Hematopoietic multipotent progenitor cell treated with erythropoietin and hydrocortisone succinate and interleukin-3 and kit ligand, for 17 days (in vitro differentiated cells): ENCODE results near the gene TUBAL3.
"Not testable (repeated sequence)": the region's sequence is repeated elsewhere in the genome, so short reads cannot be mapped to it uniquely, and the experiment has no call there.

ENCODE experiments used
- DNase-seq: peaks from one replicate; pipeline ENCODE4 v3.0.0-alpha.2; 2015; ENCODE audit warnings: low spot score

Gene TUBAL3

DNA sequence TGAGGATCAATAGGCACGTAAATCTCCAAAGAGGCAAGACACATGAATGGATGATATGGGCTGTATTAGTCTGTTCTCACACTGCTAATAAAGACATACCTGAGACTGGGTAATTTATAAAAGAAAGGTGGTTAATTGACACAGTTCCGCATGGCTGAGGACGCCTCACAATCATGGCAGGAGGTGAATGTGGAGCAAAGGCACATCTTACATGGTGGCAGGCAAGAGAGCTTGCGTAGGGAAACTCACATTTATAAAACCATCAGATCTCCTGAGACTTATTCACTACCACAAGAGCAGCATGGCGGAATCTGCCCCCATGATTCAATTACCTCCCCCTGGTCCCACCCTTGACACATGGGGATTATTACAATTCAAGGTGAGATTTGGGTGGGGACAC, 25.4 kb downstream of the TUBAL3 start:
- DNase-seq = not testable (repeated sequence)

DNA sequence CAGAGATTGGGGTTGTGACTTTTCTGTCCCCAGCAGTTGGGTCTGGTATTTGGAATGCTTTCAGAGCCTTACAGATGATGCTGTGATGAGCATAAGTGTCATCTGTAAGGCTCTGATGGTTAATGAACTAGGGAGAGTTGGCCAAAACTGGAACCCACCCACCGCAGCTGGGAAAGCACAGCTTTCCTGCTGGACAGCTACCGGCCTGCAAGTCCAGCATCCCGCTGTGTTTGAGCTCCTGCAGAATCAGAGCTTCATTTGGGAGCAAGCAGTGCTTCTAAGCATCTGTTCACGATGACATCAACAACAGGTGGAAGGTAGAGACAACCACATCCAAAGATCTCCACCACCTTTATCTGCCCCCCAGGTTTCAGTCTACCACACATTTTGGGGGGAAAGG, 28.2 kb downstream of the TUBAL3 start:
- no peak for DNase-seq

- DNase-seq = no peak
These were observed 30.6 kb downstream of the TUBAL3 start for GRCh38 chr10:5373891-5374611.

DNA sequence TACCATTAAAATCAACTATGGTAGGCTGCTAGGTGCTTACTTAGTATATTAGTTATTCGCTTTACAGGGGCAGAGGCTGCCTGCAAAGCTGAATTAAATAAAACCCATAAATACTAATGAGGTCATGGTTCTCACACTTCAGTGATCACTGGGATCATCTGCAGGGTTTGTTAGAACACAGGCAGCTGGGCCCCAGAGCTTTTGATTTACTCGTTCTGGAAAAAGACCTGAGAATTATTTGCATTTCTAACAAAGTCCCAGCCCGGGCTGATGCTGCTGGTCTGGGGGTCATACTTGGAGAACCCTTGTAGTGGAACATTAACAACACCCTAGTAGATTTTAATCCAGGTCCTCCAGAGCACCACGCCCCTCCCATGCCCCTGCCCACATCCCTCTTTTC, 31.3 kb downstream of the TUBAL3 start:
- no peak for DNase-seq

- DNase-seq = no peak
These were observed 33.9 kb downstream of the TUBAL3 start for GRCh38 chr10:5370493-5371352.

DNA sequence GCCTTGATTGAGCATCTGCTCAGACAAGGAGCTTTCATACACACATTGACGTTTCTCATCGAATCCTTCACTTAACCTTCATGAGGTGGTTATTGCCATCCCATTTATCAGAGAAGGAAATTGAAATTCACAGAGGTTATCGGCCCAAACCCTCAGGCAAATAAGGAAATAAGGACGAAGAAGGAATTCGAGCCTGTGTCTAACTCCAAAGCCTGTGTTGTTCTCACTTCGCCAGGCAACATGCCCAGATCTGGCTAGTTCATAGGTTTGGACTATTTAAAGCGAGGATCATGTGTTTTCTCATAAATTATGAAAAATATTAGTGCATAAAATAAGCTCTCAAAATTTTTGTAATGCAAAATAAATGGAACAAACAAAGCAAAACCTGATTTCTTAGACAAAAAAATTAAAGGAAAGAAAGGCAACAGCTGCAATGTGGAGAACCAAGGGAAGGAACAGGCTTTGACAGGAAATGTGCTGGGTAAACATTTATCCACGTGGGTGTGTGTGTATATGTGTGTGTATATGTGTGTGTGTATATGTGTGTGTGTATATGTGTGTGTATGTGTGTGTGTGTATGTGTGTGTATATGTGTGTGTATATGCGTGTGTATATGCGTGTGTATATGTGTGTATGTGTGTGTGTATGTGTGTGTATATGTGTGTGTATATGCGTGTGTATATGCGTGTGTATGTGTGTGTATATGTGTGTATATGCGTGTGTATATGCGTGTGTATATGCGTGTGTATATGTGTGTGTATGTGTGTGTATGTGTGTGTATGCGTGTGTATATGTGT, 35.1 kb downstream of the TUBAL3 start:
- DNase-seq = no peak

DNA sequence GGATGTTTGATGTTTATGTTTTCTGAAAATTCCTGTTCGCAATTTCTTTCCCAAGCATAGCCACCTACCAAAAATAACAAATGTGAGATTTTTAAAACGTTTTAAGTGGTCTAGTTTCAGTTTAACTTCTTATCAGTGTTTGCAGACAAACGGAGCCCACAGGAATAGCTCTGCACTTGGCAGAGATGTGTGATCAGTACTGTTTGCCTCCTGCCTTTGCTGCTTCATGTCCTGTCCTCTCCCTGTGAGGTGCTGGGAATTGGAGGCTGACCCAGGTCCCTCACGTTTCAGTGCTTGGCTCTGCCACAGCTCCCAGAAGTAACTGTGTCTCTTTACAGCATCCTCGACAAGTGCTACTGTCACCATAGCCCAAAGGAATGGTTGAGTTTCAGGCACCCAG, 38.7 kb downstream of the TUBAL3 start:
- no peak for DNase-seq

- DNase-seq = no peak
These were observed 39.7 kb downstream of the TUBAL3 start, which contains the start of gene UCN3 for GRCh38 chr10:5364890-5365338. TSS of gene UCN3 (plus strand) at chr10:5364966. CDS start at chr10:5373721, 8,755 bp downstream.

DNA sequence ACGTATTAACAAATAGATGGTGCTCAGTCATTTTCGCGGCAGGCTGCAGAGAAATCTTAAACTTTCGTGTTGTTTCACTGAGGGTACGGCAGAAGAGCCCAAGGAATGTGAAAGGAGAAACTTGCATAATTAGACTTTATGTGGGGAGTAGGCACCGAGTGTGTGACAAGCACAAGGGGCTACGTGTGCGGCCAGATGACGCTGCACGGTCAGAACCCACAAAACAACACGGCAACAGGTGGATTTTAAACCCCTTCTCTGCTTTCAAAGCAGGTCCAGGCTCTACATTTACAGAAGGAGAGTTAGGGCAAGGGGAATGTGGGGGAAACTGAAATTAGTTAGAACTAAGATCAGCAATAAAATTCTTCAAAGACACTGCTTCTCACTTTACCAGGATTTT, 40.3 kb downstream of the TUBAL3 start:
- no peak for DNase-seq

- no peak for DNase-seq
These were observed 41.8 kb downstream of the TUBAL3 start for GRCh38 chr10:5362873-5363272.

GRCh38 chr10:5361966-5362365, 42.7 kb downstream of the TUBAL3 start:
- no peak for DNase-seq

DNA sequence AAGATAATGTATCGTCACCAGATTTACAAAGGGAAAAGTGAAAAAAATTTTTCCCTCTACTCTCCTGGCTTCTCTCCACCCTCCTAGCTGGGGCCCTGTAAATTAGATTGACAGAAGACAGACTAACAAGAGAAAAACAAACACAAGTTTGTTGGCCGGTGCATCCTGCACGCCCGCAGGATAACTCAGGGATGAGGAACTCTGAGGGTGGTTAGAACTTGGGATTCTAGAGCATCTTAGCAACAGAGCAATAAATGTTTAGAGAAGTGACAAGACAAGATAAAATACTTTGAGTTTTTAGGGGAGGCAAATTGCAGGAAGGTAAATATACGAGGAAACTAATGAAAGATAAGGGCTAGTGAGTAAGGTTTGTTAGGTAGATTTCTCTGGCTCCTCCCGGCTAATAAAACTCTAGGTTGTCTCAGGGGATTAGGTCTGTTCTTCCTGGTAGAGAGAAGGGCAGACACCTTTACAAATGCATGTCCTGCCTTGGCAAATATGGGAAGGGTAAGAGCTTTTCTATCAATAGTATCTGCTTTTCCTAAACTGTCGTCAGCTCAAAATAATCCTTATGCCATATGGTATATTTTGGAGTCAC, 44.2 kb downstream of the TUBAL3 start:
- no peak for DNase-seq

DNA sequence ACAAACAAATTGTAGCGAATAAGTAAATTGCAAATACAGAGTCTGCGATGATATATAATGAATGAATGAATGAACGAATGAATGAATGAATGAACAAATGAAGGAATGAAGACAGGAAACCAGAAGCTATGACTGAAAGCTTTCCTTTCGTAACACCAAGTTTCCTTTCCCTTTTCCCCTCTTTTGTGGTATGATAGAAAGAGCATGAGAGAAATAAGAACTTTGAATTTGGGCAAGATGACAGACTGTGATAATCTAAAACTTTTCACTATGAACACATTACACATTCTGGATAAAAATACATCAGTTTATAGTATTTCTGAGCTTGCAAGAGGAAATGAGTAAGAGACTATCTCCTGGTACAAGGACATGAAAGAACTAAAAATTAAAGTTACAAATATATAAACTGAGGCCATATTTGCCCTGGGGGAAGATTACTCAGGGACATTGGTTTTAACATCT, 48.3 kb downstream of the TUBAL3 start:
- no peak for DNase-seq

DNA sequence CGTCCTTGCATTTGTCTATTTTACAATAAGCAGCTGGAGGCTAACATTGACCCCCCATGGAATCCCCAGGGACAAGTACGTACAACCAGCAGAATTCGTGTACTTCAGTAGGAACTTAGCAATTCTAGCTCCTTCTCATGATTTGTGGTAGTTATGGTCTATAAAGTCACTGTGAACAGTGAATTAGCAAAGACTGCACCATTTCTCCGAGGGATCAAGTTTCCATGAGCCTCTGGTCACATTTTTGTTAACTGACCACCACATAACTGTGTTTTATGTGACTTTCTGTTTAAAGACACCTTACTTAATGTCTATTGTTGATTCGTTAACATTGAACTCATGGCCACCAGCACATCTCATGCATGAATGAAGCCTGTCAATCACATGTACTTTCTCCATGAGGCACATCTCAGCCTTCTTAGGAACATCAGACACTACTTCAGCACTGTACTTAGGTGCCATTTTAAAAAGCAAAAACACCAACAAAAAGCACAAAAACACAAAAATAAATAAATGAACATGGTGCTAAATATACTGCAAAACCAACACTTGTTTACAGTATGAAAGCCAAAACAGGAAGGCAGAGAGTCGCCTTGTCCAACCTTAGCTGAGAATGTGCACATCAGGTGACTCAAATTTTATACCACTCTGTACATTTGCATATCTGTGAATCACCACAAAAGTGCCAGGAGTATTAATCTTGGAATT, 48.9 kb downstream of the TUBAL3 start:
- DNase-seq = no peak

DNA sequence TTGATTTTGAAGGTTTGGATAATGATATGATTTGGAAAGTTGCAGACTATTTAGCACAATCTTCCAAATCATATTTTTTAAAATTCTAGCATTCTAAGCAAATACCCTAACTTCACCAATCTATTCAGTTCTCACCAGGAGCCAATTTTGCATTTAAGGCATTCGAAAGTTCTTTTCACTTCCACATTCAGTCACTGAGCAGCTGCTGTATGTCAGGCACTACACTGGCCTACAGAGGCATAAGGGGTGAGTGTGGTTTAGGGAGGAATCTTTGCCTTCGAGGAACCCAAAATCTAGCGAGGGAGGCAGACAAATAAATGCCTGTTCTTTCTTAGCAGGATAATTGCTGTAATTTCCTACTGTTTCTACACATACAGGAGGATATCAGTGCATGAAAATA, 50.6 kb downstream of the TUBAL3 start:
- no peak for DNase-seq

DNA sequence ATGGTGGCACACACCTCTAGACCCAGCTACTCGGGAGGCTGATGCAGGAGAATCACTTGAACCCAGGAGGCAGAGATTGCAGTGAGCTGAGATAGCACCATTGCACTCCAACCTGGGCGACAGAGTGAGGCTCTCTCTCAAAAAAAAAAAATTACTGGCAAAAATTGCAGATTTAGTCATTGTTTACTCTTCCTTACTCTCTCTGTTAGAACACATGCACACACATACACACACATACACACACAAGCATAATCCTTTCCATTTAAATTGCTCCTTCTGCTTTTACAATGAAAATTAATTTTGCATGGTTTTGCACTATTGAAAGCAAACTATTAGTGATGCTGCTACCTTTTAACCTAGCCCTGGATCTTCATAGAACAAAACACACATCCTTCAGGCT, 55.3 kb downstream of the TUBAL3 start:
- no peak for DNase-seq

DNA sequence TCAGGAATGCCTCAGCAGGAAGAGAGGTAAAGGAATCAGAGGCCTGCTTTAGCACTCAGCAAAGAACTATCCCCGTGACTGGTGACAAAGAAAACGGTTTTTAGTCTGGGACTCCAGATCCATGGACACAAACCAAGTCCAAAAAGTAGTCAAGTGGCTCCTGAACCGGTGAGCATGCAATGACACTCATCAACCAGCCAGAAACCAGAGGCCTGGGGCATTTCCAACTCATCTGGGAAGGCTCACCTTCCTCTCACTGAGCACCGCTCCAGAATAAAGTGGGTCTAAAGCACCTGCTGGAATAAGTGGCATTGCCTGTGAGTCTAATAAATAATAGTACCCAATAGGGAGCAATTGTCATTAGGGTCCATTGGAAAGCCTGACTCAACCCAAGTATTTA, 57.7 kb downstream of the TUBAL3 start:
- no peak for DNase-seq

DNA sequence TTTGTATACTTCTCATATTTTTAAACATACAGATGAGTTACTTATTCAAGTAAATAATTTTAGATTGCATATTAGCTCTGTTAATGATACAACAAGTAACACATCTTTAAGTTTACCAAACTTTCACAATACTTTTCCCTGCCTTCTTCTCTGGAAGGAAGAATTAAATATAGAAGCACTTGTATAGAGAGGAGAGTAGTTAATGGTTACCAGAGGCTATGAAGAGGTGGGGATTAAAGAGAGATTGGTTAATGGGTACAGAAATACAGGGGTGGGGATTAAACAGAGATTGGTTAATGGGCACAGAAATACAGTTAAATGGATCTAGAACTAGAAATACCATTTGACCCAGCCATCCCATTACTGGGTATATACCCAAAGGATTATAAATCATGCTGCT, 59.9 kb downstream of the TUBAL3 start:
- no peak for DNase-seq

DNA sequence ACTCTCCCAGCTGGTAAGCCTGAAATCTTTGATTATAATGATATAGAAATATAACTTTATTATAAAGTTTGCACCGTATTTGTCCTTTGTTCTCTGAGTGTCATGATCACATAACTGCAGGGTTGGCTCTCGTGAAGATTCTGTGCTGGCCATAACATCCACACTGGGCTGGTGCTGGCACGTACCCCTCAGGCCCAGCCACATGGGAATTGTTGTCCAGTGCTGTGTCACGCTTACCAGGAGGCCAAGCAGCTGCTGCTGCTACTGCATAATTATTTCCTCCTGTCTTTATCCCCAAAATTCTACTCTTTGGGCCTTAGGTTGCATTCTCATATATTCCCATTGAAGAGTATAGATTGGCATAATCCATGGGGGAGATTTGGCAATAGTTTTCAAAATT, 60.6 kb downstream of the TUBAL3 start:
- DNase-seq = no peak

DNA sequence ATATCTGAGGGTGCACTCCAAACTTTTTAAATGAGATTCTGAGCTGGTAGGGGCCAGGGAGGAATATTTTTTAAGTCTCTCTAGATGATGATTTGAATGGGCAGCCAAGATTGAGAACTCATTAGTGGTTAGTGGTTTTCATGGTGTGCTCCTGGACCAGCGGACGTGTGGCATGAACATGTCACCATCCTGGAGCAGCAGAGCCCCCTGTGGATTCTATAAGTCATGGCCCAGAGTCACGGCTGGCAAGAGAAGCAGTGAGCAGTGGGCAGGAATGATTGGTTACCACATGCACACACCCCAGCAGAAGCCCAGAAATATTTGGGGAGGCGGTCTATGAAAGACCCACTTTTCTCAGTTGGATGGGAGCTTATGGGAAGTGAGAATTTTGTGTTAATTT, 61.1 kb downstream of the TUBAL3 start:
- no peak for DNase-seq
